NCI-H2107 treated with DMSO at 0.1 percent for 48 hours (cell line): ENCODE measurements around the gene NAA40.

ENCODE experiments used
- DNase-seq: peaks from one replicate; lab custom pipeline; 2025; ENCODE audit not compliant: unreplicated experiment; lab: John Stamatoyannopoulos, UW

The NAA40 gene

GRCh38 chr11:63985812-63986155 is 47.0 kb downstream of the NAA40 start:
- no peak for DNase-seq

GRCh38 chr11:63986156-63986931 is 47.5 kb downstream of the NAA40 start, which contains the start of gene OTUB1:
Gene OTUB1 (plus strand): TSS chr11:63986438. CDS start chr11:63986457, 19 bp downstream.
- peak; percentile 86 for DNase-seq

GRCh38 chr11:63986932-63987513 is 48.2 kb downstream of the NAA40 start:
- no peak for DNase-seq

- no peak for DNase-seq
Measured at GRCh38 chr11:63991558-63991957, 52.8 kb downstream of the NAA40 start.

GRCh38 chr11:63993100-63993499 is 54.3 kb downstream of the NAA40 start:
- DNase-seq: no peak

GRCh38 chr11:63993993-63994392 is 55.2 kb downstream of the NAA40 start:
- DNase-seq: no peak

- DNase-seq: no peak
Measured at GRCh38 chr11:63996512-63996911, 57.7 kb downstream of the NAA40 start.

- DNase-seq: no peak
Measured at GRCh38 chr11:63997104-63997700, 58.4 kb downstream of the NAA40 start.

GRCh38 chr11:63997801-63998337 is 59.1 kb downstream of the NAA40 start:
- DNase-seq: no peak

GRCh38 chr11:63998558-63999348 is 60.0 kb downstream of the NAA40 start:
- DNase-seq: no peak

- no peak for DNase-seq
Measured at GRCh38 chr11:63999349-64000025, 60.7 kb downstream of the NAA40 start.

- DNase-seq: no peak
Measured at GRCh38 chr11:64000026-64000739, 61.4 kb downstream of the NAA40 start.

- no peak for DNase-seq
Measured at GRCh38 chr11:64000740-64001483, 62.1 kb downstream of the NAA40 start.

- DNase-seq: no peak
Measured at GRCh38 chr11:64001484-64002420, 63.0 kb downstream of the NAA40 start.

GRCh38 chr11:64003807-64004589 is 65.2 kb downstream of the NAA40 start:
- no peak for DNase-seq

GRCh38 chr11:64004590-64004984 is 65.8 kb downstream of the NAA40 start:
- no peak for DNase-seq

GRCh38 chr11:64005691-64006090 is 66.9 kb downstream of the NAA40 start:
- DNase-seq: no peak
